HEK293T (cell line): ENCODE measurements around the gene MAP3K1.

Source experiments
- ARNT ChIP-seq: fragments of 450-650 bp; IDR thresholded peaks from 2 replicates; pipeline ENCODE4 v1.6.1; 2017; ENCODE audit warnings: mild to moderate bottlenecking
- BHLHE40 ChIP-seq: fragments of 450-650 bp; IDR thresholded peaks from 2 replicates; pipeline ENCODE4 v1.6.1; 2016; ENCODE audit warnings: mild to moderate bottlenecking, moderate library complexity, borderline replicate concordance
- FOXA1 ChIP-seq: fragments of 450-650 bp; IDR thresholded peaks from 2 replicates; pipeline ENCODE4 v1.6.1; 2016; ENCODE audit warnings: mild to moderate bottlenecking
- FOXK2 ChIP-seq: fragments of 450-650 bp; IDR thresholded peaks from 2 replicates; pipeline ENCODE4 v1.6.1; 2016; ENCODE audit warnings: mild to moderate bottlenecking
- FOXM1 ChIP-seq: fragments of 450-650 bp; IDR thresholded peaks from 2 replicates; pipeline ENCODE4 v1.6.1; 2017; ENCODE audit warnings: mild to moderate bottlenecking, borderline replicate concordance
- HDGF ChIP-seq: fragments of 450-650 bp; IDR thresholded peaks from 2 replicates; pipeline ENCODE4 v1.6.1; 2017; ENCODE audit warnings: antibody characterized with exemption, borderline replicate concordance
- LEF1 ChIP-seq: fragments of 450-650 bp; IDR thresholded peaks from 2 replicates; pipeline ENCODE4 v1.6.1; 2017; ENCODE audit warnings: mild to moderate bottlenecking, borderline replicate concordance
- NFRKB ChIP-seq: fragments of 450-650 bp; IDR thresholded peaks from 2 replicates; pipeline ENCODE4 v1.6.1; 2016; ENCODE audit warnings: mild to moderate bottlenecking, moderate library complexity
- SP1 ChIP-seq: fragments of 450-650 bp; IDR thresholded peaks from 2 replicates; pipeline ENCODE4 v1.6.1; 2017
- SUZ12 ChIP-seq: fragments of 450-650 bp; IDR thresholded peaks from 2 replicates; pipeline ENCODE4 v1.6.1; 2016; ENCODE audit warnings: mild to moderate bottlenecking
- TARDBP ChIP-seq: fragments of 450-650 bp; IDR thresholded peaks from 2 replicates; pipeline ENCODE4 v1.6.1; 2016
- ZNF384 ChIP-seq: fragments of 450-650 bp; IDR thresholded peaks from 2 replicates; pipeline ENCODE4 v1.6.1; 2016

- TF ChIP-seq SUZ12 (no peak), NFRKB (no peak), HDGF (no peak), ARNT (no peak), FOXA1 (no peak), BHLHE40 (no peak), TARDBP (no peak), LEF1 (no peak), ZNF384 (no peak), SP1 (no peak), FOXK2 (no peak), FOXM1 (no peak)
Measured at GRCh38 chr5:56856541-56857178, 41.3 kb downstream of the MAP3K1 start.
